GM12801 (cell line): ENCODE results near the gene CATSPER1.

Source experiments
- TF ChIP-seq, protein P1 (sequence below): IDR thresholded peaks from one replicate; pipeline ENCODE4 v1.5.1; 2011; ENCODE audit warnings: control low read depth; ENCODE audit not compliant: insufficient read length; ENCODE audit errors: extremely low read depth

Gene CATSPER1

DNA sequence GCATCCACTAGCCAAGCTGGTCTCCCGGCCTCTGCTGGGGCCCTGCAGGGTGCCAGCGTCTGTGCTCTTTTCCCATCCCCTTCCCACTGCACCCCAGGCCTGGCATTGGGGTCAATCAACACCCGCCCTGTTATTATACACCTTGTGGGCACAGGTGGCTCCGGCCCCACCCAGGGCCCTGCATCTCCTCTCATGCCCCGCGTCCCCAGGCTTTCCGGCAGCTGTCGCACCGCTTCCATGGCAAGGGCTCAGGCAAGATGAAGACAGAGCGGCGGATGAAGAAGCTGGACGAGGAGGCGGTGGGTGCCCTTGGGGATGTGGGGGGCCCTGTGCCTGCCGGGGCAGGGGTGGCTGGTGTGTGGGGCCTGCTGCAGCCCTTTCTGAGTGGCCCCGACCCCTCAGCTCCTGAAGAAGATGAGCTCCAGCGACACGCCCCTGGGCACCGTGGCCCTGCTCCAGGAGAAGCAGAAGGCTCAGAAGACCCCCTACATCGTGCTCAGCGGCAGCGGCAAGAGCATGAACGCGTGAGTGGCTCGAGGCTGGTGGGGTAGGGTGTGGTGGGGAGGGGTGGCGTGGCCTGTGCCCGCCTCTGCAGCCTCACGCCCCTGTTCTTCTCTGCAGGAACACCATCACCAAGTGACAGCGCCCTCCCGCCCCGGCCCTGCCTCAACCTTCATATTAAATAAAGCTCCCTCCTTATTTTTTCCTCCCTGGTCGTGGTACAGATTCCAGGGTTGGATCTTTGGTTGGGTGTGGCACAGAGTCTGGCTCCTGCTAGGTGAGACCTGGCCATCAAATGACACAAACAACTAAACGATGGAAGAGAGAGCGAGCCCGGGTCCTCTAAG is 47.7 kb downstream of the CATSPER1 start:
- TF ChIP-seq, protein P1, sequence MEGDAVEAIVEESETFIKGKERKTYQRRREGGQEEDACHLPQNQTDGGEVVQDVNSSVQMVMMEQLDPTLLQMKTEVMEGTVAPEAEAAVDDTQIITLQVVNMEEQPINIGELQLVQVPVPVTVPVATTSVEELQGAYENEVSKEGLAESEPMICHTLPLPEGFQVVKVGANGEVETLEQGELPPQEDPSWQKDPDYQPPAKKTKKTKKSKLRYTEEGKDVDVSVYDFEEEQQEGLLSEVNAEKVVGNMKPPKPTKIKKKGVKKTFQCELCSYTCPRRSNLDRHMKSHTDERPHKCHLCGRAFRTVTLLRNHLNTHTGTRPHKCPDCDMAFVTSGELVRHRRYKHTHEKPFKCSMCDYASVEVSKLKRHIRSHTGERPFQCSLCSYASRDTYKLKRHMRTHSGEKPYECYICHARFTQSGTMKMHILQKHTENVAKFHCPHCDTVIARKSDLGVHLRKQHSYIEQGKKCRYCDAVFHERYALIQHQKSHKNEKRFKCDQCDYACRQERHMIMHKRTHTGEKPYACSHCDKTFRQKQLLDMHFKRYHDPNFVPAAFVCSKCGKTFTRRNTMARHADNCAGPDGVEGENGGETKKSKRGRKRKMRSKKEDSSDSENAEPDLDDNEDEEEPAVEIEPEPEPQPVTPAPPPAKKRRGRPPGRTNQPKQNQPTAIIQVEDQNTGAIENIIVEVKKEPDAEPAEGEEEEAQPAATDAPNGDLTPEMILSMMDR, result no peak

DNA sequence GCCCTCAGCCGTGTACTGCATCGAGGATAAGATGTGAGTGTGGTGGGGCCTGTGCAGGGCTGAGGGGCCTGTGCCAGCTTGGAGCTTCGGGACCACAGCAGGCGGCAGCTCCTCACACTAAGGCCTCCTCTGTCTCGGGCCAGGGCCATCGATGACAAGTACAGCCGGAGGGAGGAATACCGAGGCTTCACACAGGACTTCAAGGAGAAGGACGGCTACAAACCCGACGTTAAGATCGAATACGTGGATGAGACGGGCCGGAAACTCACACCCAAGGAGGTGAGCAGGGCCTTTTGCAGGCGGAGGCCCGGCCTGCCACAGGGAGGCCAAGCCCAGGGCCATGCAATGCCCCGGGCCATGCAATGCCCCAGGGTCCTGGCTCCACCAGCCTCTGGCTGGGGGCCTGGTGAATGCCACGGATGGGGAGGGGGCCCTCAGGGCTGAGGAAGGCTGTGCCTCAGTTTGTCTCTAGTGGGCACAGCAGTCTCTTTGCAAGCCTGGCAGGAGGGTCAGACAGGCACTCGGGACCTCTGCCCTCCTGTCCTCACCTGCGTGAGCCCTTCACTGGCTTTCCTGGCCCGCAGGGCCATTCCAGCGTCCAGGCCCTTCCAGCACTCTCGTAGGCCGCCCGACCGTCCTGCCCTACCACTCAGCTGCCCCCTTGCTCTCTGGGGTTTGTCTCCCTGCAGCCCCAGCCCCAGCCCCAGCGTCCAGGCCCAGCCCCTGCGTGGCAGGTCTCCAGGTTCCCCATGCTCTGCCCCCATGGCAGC is 48.5 kb downstream of the CATSPER1 start:
- TF ChIP-seq, protein P1, result no peak

DNA sequence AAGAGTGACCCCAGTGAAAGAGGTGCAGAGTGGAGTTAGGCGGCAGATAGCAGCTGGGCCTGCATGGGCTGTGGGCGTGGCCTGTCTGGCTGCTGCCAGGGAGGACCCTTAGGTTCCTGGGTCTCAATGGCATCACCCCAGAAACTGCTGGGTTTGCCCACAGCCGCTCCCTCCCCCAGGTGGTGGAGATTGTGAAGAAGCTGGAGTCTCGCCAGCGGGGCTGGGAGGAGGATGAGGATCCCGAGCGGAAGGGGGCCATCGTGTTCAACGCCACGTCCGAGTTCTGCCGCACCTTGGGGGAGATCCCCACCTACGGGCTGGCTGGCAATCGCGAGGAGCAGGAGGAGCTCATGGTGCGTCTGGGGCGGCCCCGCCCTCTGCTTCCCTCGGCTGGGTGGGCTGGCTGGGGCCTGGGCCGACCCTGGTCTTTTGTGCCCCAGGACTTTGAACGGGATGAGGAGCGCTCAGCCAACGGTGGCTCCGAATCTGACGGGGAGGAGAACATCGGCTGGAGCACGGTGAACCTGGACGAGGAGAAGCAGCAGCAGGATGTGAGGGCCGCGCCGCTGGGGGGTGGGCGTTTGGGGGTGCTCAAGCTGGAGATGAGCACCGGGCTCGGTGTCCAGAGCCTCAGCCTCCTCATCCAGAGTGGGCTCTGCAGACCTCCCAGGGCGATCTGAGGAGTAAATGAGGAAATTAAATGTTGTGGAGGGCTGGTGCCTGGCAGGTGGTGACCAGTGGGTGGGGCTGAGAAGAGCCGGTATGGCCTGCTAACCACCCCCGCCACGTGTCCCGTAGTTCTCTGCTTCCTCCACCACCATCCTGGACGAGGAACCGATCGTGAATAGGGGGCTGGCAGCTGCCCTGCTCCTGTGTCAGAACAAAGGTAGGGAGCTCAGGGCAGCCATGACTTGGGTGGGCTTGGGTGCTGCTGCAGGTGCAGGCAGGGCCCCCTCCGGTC is 49.8 kb downstream of the CATSPER1 start:
- TF ChIP-seq, protein P1, result no peak

DNA sequence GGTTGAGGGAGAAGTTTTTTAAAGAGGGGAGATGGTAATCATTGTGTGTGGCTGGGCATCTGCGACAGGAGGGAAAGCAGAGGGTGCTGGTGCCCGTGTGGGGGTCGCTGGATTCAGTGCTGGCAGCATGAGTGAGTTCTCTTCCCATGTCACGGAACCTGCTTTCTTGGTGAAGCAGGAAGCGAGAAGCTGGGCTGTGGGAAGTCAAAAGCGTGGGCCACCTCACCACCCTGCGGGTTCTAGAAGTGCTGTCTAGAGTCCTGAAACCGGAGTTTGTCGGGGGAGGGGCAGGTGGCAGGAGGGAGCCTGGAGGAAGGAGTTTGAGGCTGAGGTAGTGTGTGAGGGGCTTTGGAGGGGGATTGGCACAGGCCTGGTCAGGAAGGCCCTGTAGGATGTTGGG is 50.5 kb downstream of the CATSPER1 start:
- TF ChIP-seq, protein P1, result no peak

DNA sequence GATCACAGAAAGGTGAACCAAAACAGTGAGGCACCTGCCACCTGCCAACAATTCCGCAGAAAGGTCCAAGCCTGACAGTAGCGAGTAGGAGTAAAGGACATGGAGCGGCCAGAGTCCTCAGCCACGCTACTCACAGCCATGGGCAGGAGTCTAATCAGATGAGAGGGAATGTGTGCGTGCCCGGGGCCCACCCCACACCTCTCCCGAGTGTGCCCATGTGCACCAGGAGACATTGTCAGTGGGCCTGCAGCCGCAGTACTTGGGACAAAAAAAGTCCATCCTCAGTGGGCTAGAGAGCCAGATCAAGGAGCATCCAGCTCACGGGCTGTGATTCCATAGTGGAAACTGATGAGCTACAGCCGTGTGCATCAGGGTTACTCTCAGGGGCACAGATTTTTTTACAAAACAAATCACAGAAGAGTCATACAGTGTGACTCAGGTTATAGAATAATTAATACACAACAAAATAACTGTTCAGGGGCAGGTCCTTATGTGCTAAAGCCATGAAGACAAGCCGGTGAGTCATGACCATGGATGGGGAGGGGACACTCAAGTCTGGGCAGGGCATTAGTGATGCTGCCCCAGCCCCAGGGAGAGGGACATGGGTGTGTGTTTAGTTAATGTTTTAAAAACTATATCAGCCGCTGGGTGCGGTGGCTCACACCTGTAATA is 52.7 kb downstream of the CATSPER1 start:
- TF ChIP-seq, protein P1, result no peak

DNA sequence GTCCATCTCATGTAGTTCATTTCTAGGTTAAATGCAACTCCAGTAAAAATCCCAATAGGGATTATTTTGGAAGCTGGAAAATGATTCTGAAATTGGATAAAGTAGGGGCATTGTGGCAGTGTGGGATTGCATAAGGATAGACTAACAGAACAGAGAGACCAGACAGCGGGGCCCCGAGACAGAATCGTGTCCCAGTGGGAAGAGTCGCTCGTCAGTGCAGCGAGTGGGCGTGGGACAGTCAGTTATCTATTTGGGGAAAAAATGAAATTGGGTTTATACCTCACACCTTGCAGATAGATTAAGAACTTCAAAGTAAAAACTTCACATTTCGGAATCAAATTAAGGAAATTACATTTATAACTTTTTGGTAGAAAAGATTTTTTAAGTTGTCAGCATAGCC is 54.2 kb downstream of the CATSPER1 start:
- TF ChIP-seq, protein P1, result no peak
